Breast epithelium (tissue), 4 donors: ENCODE results near the gene CHERP. TPM values are rescaled to one million over a fixed set of nuclear protein-coding genes. Genes with fewer than 3 reads are reported as not detected.

ENCODE experiments used
- DNase-seq, 2 donors: peaks; one replicate each; pipeline ENCODE4 v3.0.0-alpha.2; 2019; ENCODE audit warnings: low spot score in 2 of 2
- H3K27ac ChIP-seq, 2 donors: fragments of 200-600 bp; sonication (generic) in 1 of 2; one replicate each; pipeline ENCODE4 v1.5.1; 2016 to 2019; ENCODE audit warnings: mild to moderate bottlenecking in 1 of 2
- H3K27me3 ChIP-seq, 2 donors: fragments of 200-600 bp; sonication (generic) in 1 of 2; one replicate each; pipeline versions ENCODE4 v1.5.1 to v1.6.0; 2017 to 2019; ENCODE audit warnings: control low read depth in 1 of 2, mild to moderate bottlenecking in 1 of 2
- H3K36me3 ChIP-seq: fragments of 200-600 bp; one replicate; pipeline ENCODE4 v1.5.1; 2019
- H3K4me1 ChIP-seq, 2 donors: fragments of 200-600 bp; sonication (generic); one replicate each; pipeline ENCODE4 v1.5.1; 2016 to 2019; ENCODE audit warnings: control low read depth in 1 of 2
- H3K4me3 ChIP-seq, 3 donors: fragments of 200-600 bp; sonication (generic); 1 replicate in 2 of 3; 2 replicates in 1 of 3; pipeline ENCODE4 v1.5.1; 2016 to 2019; ENCODE audit warnings: mild to moderate bottlenecking in 3 of 3, moderate library complexity in 2 of 3
- H3K9me3 ChIP-seq, 2 donors: fragments of 200-600 bp; sonication (generic) in 1 of 2; one replicate each; pipeline ENCODE4 v1.5.1; 2016 to 2019; ENCODE audit warnings: control low read depth in 1 of 2
- POLR2A ChIP-seq: fragments of 450-650 bp; IDR thresholded peaks from one replicate; pipeline ENCODE4 v1.6.1; 2016; ENCODE audit warnings: antibody characterized with exemption, mild to moderate bottlenecking, moderate library complexity
- POLR2AphosphoS5 ChIP-seq, 3 donors: sonication (generic); formaldehyde crosslinking; IDR thresholded peaks; one replicate each; pipeline ENCODE4 v1.6.1; 2017; ENCODE audit warnings: antibody characterized with exemption in 3 of 3
- intact Hi-C: fragments of 100-400 bp; cut with DNase I; formaldehyde crosslinking; loops from one replicate; pipeline ENCODE4 v1.15.1; 2023; ENCODE audit warnings: low total_unique reads
- total RNA-seq, 3 donors: library from RNA; depleted of rRNA; stranded (reverse); fragments of >200 nt; gene quantifications; one replicate each; pipeline ENCODE4 v1.1.0, GENCODE V29; 2016
- TF ChIP-seq, protein P1 (sequence below), 3 donors: fragments of 450-650 bp; IDR thresholded peaks; one replicate each; pipeline ENCODE4 v1.5.1; 2016 to 2017; ENCODE audit warnings: antibody characterized with exemption in 3 of 3, mild to moderate bottlenecking in 3 of 3, moderate library complexity in 3 of 3

The CHERP gene
- total RNA-seq, 3 donors from 2014 or later, result 6.7 to 9.2 (median 8.0) TPM

- intact Hi-C loops, result no loop called here
- DNase-seq, result no peak
- H3K4me3 ChIP-seq, result no peak overlapping the region
- peak overlapping the region; percentile 65 to 73 for H3K27ac ChIP-seq
- peak in 1 of 3 donors; percentile 31 for TF ChIP-seq POLR2AphosphoS5 (IDR thresholded peaks at IDR 0.05)
- TF ChIP-seq, protein P1, sequence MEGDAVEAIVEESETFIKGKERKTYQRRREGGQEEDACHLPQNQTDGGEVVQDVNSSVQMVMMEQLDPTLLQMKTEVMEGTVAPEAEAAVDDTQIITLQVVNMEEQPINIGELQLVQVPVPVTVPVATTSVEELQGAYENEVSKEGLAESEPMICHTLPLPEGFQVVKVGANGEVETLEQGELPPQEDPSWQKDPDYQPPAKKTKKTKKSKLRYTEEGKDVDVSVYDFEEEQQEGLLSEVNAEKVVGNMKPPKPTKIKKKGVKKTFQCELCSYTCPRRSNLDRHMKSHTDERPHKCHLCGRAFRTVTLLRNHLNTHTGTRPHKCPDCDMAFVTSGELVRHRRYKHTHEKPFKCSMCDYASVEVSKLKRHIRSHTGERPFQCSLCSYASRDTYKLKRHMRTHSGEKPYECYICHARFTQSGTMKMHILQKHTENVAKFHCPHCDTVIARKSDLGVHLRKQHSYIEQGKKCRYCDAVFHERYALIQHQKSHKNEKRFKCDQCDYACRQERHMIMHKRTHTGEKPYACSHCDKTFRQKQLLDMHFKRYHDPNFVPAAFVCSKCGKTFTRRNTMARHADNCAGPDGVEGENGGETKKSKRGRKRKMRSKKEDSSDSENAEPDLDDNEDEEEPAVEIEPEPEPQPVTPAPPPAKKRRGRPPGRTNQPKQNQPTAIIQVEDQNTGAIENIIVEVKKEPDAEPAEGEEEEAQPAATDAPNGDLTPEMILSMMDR (IDR thresholded peaks at IDR 0.05), result no peak
- H3K27me3 ChIP-seq, result no peaks in the 10 kb centered on the region
- H3K36me3 ChIP-seq, result peaks cover 35% of the 10 kb centered on the region
- no peaks in the 10 kb centered on the region for H3K9me3 ChIP-seq
- no peaks in the 10 kb centered on the region for H3K4me1 ChIP-seq
These were observed 14.8 kb downstream of the CHERP start for GRCh38 chr19:16527334-16527935.

DNA sequence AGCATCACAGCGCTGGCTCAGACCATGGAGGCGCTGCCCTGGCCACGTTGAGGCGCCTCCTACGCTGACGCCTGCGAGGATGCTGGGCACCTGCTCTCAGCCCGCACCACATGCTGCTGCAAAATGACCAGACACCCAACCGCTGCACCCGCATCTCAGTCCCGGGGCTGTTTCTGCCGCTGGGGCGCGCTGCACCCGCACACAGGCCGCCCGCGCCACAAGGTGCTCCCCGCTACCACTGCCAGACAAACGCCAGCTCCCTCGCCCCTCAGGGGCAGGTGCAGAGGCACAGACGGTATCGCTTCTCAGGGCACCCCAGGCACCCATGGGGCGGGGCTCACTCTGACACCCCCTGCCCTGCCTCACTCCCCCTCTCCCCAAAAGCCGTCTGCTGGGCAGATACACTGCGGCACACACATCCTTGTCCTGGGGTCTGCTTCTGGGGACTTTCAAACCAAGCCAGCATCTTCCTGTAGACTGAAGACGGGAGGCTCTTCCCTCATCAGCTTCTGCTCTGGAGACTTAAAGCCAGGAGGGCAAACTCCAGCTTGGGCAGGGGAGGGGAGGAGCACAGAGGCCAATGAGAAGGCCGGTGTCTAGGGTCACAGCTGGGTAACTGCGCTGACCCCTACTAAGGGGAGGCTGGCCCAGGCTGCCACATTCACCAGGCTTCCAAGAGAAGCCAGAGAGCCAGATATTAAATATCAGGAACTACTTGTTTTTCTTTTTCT lies 16.3 kb downstream of the CHERP start:
- intact Hi-C loops, result no loop called here
- Histone ChIP-seq H3K27ac (peak overlapping the region; percentile 8 to 65), H3K9me3 (no peaks in the 10 kb centered on the region), H3K36me3 (peaks cover 20% of the 10 kb centered on the region), H3K4me1 (no peaks in the 10 kb centered on the region), H3K27me3 (no peaks in the 10 kb centered on the region), H3K4me3 (no peak overlapping the region)
- no peak for DNase-seq
- TF ChIP-seq, protein P1 (IDR thresholded peaks at IDR 0.05), result no peak
- no peak for TF ChIP-seq POLR2AphosphoS5 (IDR thresholded peaks at IDR 0.05)
- no peak for TF ChIP-seq POLR2A

DNA sequence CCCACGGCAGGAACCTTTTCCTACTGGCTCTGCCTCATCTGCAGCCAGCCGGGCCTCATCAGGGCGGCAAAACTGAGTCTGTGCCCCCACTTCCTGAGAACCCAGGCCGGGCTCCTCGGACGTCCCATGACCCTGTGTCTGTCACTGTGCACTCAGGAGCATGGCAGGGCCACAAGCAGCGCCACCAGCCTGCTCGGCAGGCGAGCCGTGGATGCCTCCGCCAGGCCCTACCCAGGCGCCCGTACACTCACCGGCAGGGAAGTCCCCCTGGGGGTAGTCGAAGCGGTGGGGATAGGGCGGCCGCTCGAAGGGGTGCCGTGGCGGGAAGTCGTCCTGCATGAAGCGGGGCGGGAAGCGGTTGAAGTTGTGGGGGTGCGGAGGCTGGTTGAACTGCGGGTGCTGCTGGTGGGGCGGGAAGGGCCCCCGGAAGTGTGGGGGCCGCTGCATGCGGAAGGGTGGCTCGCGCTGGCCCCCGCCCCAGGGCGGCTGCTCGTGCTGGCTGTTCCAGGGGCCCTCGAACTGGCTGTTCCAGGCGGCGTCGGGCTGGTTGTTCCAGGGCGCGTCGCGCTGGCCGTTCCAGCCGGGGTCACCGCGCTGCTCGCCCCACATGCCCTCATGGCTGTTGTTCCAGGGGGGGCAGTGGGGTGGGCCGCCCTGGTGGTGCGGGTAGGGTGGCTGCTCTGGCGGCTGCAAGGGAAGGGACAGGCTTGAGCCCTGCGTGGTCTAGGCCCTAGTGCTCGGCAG lies 17.1 kb downstream of the CHERP start:
- intact Hi-C loops, result no loop called here
- Histone ChIP-seq H3K4me3 (no peak overlapping the region), H3K9me3 (no peaks in the 10 kb centered on the region), H3K27me3 (no peaks in the 10 kb centered on the region), H3K4me1 (no peaks in the 10 kb centered on the region), H3K36me3 (peaks cover 12% of the 10 kb centered on the region), H3K27ac (no peak overlapping the region)
- no peak for DNase-seq
- TF ChIP-seq POLR2AphosphoS5 (IDR thresholded peaks at IDR 0.05) (no peak), POLR2A (no peak)
- TF ChIP-seq, protein P1 (IDR thresholded peaks at IDR 0.05), result no peak

- no peaks in the 10 kb centered on the region for H3K27me3 ChIP-seq
- H3K27ac ChIP-seq, result no peak overlapping the region
- no peak for DNase-seq
- no peaks in the 10 kb centered on the region for H3K4me1 ChIP-seq
- TF ChIP-seq POLR2AphosphoS5 (IDR thresholded peaks at IDR 0.05) (no peak), POLR2A (no peak)
- TF ChIP-seq, protein P1 (IDR thresholded peaks at IDR 0.05), result no peak
- no peak overlapping the region for H3K4me3 ChIP-seq
- H3K36me3 ChIP-seq, result peaks cover 10% of the 10 kb centered on the region
- H3K9me3 ChIP-seq, result no peaks in the 10 kb centered on the region
- intact Hi-C loops, result no loop called here
These were observed 19.5 kb downstream of the CHERP start for GRCh38 chr19:16522559-16523377.
